GM23338 (cell line): Measurements from ENCODE around the gene GRK5. TPM values are rescaled to one million over a fixed set of nuclear protein-coding genes. Genes with fewer than 3 reads are reported as not detected.

Source experiments
- ATAC-seq: fragments of 200-7000 bp; cut with Tn5 transposase; 3 replicates; pipeline ENCODE4 v1.9.1; 2020
- DNase-seq: peaks from one replicate; pipeline ENCODE4 v3.0.0-alpha.2; 2015; ENCODE audit warnings: low spot score
- H2AFZ ChIP-seq: fragments of 200-600 bp; sonication (generic); 2 replicates; pipeline ENCODE4 v1.8.0; 2016; ENCODE audit warnings: antibody characterized with exemption, mild to moderate bottlenecking, moderate library complexity
- H3F3A ChIP-seq: fragments of 200-600 bp; sonication (generic); replicated peaks from 2 replicates; pipeline ENCODE4 v1.8.0; 2017; ENCODE audit warnings: antibody characterized with exemption, mixed run types, low read depth
- H3K27ac ChIP-seq: fragments of 200-600 bp; sonication (generic); 2 replicates; pipeline ENCODE4 v1.6.1; 2016; ENCODE audit warnings: low read depth
- H3K27me3 ChIP-seq: fragments of 200-600 bp; sonication (generic); 2 replicates; pipeline ENCODE4 v1.8.0; 2016; ENCODE audit warnings: mild to moderate bottlenecking, mixed run types, moderate library complexity; ENCODE audit not compliant: insufficient read depth
- H3K36me3 ChIP-seq: fragments of 200-600 bp; sonication (generic); 2 replicates; pipeline ENCODE4 v1.8.0; 2016; ENCODE audit warnings: mild to moderate bottlenecking; ENCODE audit not compliant: insufficient read depth
- H3K4me1 ChIP-seq: fragments of 200-600 bp; sonication (generic); 2 replicates; pipeline ENCODE4 v1.8.0; 2016; ENCODE audit warnings: mild to moderate bottlenecking, moderate library complexity; ENCODE audit not compliant: insufficient read depth
- H3K4me2 ChIP-seq: fragments of 200-600 bp; sonication (generic); 2 replicates; pipeline ENCODE4 v1.7.1; 2017; ENCODE audit warnings: mixed run types
- H3K4me3 ChIP-seq: fragments of 200-600 bp; sonication (generic); 2 replicates; pipeline ENCODE4 v1.6.1; 2016; ENCODE audit warnings: mixed run types
- H3K79me2 ChIP-seq: fragments of 200-600 bp; sonication (generic); replicated peaks from 2 replicates; pipeline ENCODE4 v1.8.0; 2017; ENCODE audit warnings: mild to moderate bottlenecking; ENCODE audit not compliant: insufficient read depth
- H3K9me2 ChIP-seq: fragments of 200-600 bp; sonication (generic); 2 replicates; pipeline ENCODE4 v1.8.0; 2017; ENCODE audit not compliant: insufficient read depth
- H4K20me1 ChIP-seq: fragments of 200-600 bp; sonication (generic); replicated peaks from 2 replicates; pipeline ENCODE4 v1.8.0; 2017; ENCODE audit warnings: mild to moderate bottlenecking; ENCODE audit not compliant: insufficient read depth
- H3K27ac Mint-ChIP-seq: 2 replicates; pipeline ENCODE4 v1.8.0; 2020; ENCODE audit warnings: inconsistent platforms, mild to moderate bottlenecking, moderate library complexity, mixed read lengths
- H3K27me3 Mint-ChIP-seq: 3 replicates; pipeline ENCODE4 v1.8.0; 2022; ENCODE audit warnings: low read depth, mild to moderate bottlenecking, moderate library complexity, mixed read lengths, inconsistent platforms; ENCODE audit not compliant: insufficient read depth, poor library complexity
- H3K36me3 Mint-ChIP-seq: 3 replicates; pipeline ENCODE4 v1.8.0; 2021; ENCODE audit warnings: low read depth, mild to moderate bottlenecking, inconsistent platforms, moderate library complexity, mixed read lengths
- H3K4me1 Mint-ChIP-seq: 3 replicates; pipeline ENCODE4 v1.8.0; 2020; ENCODE audit warnings: mild to moderate bottlenecking, inconsistent platforms, mixed read lengths
- H3K4me3 Mint-ChIP-seq: 3 replicates; pipeline ENCODE4 v1.8.0; 2021; ENCODE audit warnings: moderate library complexity, mild to moderate bottlenecking, inconsistent platforms, mixed read lengths
- H3K9me3 Mint-ChIP-seq: 3 replicates; pipeline ENCODE4 v1.8.0; 2020; ENCODE audit warnings: moderate library complexity, mild to moderate bottlenecking, inconsistent platforms, mixed read lengths
- ETS1 ChIP-seq: IDR thresholded peaks from 2 replicates; pipeline ENCODE4 v1.6.1; 2016; ENCODE audit warnings: antibody characterized with exemption
- EZH2phosphoT487 ChIP-seq: fragments of 200-600 bp; sonication (generic); IDR thresholded peaks from one replicate; pipeline ENCODE4 v1.8.1; 2018; ENCODE audit warnings: antibody characterized with exemption; ENCODE audit not compliant: unreplicated experiment
- NANOG ChIP-seq: IDR thresholded peaks from 2 replicates; pipeline ENCODE4 v1.6.1; 2016; ENCODE audit warnings: antibody characterized with exemption, borderline replicate concordance
- POLR2AphosphoS5 ChIP-seq: IDR thresholded peaks from 2 replicates; pipeline ENCODE4 v1.6.1; 2016; ENCODE audit warnings: antibody characterized with exemption, low read depth
- ZNF114 ChIP-seq: fragments of 250-450 bp; sonication (Bioruptor Pico); IDR thresholded peaks from 2 replicates; pipeline ENCODE4 v1.5.0; 2020; ENCODE audit warnings: mild to moderate bottlenecking, moderate library complexity
- ZNF462 ChIP-seq: fragments of 250-450 bp; sonication (Bioruptor Pico); IDR thresholded peaks from 2 replicates; pipeline ENCODE4 v1.5.0; 2020; ENCODE audit warnings: mild to moderate bottlenecking, moderate library complexity
- polyA plus RNA-seq: library from polyadenylated mRNA; unstranded; fragments of >200 nt; fragmentation: Nextera tagmentation; extraction: Ambion mirVana; gene quantifications from 2 replicates; pipeline ENCODE4 v1.2.1, GENCODE V29; 2016
- total RNA-seq: library from RNA; depleted of rRNA; stranded (reverse); fragments of >200 nt; shearing (Covaris generic); gene quantifications from 2 replicates; pipeline ENCODE4 v1.2.3, GENCODE V29; 2014

GRK5 gene
- total and polyA plus RNA-seq, 2 experiments from 2014 or later, result 0.53 to 2.0 TPM

DNA sequence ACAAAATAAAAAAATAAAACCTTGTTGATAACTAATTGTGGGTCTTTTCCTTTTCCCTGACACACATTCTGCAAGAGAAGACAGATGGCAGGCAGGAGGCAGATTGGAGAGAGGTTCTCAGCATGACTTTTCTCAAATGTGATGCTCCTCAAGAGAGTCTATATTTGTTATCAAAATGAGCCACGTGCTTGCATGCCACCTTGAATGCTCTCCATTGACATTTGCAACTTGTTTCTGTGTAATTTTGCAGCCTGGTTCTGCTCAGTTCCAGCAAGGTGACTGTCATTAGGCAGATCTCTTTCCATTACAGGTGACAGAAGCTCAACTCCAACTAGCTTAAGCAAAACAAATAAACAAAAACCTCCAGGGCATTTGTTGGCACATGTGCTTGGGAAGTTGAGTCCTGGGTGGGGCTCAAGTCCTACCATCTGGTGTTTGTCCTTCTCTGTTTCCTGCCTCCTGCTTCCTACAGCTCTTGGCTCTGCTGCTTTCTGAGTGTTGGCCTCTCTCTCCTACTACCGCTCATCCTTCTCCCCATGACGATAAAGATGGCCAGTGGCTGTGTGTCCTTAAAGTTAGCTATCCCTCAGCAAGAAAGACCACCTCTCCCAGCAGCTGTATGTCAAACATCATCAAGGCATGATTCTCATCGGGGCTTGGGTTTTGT, 56.7 kb downstream of the GRK5 start (continued):
- no peak for TF ChIP-seq ZNF462 (CRISPR knock-in tag)
- TF ChIP-seq EZH2phosphoT487, result no peak

- Histone ChIP-seq H3K4me3 (no peak overlapping the region), H3K4me2 (no peak overlapping the region), H3K79me2 (no peaks in the 10 kb centered on the region), H3K27me3 (no peaks in the 10 kb centered on the region), H3K4me1 (no peaks in the 10 kb centered on the region), H3K36me3 (no peaks in the 10 kb centered on the region), H3K27ac (no peak overlapping the region), H3K9me2 (no peaks in the 10 kb centered on the region), H2AFZ (no peak overlapping the region), H3F3A (no peaks in the 10 kb centered on the region), H4K20me1 (no peaks in the 10 kb centered on the region)
- H3K27me3 Mint-ChIP-seq, result peaks cover 2% of the 10 kb centered on the region
- no peak for TF ChIP-seq ETS1
- TF ChIP-seq NANOG, result no peak
- TF ChIP-seq ZNF114 (CRISPR knock-in tag), result no peak
- TF ChIP-seq POLR2AphosphoS5, result no peak
- H3K27ac Mint-ChIP-seq, result no peak overlapping the region
- peaks cover 13% of the 10 kb centered on the region; the same call in 2 of the 3 replicates for H3K9me3 Mint-ChIP-seq
- no peak for ATAC-seq
- H3K4me1 Mint-ChIP-seq, result peaks cover 8% of the 10 kb centered on the region
- 0 out of 3 replicates have a peak, but pooled peaks cover 6% of the 10 kb centered on the region for H3K36me3 Mint-ChIP-seq
- no peak for DNase-seq
- H3K4me3 Mint-ChIP-seq, result no peak overlapping the region
These were observed 58.3 kb downstream of the GRK5 start for GRCh38 chr10:119265691-119266090.
